K562 (cell line): ENCODE data around the gene LIN7A. TPM values are rescaled to one million over a fixed set of nuclear protein-coding genes. Genes with fewer than 3 reads are reported as not detected.

Experiments
- ATAC-seq: fragments of 200-7000 bp; cut with Tn5 transposase; 3 replicates; pipeline ENCODE4 v1.9.1; 2020; ENCODE audit warnings: moderate library complexity
- BruUV-seq: library from RNA; stranded (reverse); fragments of 400-500 nt; replicated peaks from 2 replicates; lab custom pipeline; 2021; lab: Mats Ljungman, UMichigan
- CTCF ChIA-PET: fragments of 300-600 bp; formaldehyde crosslinking; extraction: SDS; loops from one replicate; lab custom pipeline; 2021; ENCODE audit warnings: low intra/inter-chr PET ratio; lab: Yijun Ruan, JAX
- POLR2A ChIA-PET: fragments of 300-600, 350-650 bp; sonication (Branson Sonifier 250); formaldehyde crosslinking; extraction: SDS; loops from one replicate; lab custom pipeline; 2021; ENCODE audit warnings: antibody characterized with exemption, inconsistent platforms; lab: Yijun Ruan, JAX
- DNase-seq, 4 experiments: peaks; one replicate each; pipeline versions ENCODE4 v3.0.0 to v3.0.0-alpha.2; 2011 to 2018; ENCODE audit warnings: low spot score in 3 of 4, mixed read lengths in 3 of 4; ENCODE audit errors: extremely low read depth in 1 of 4
- FAIRE-seq: peaks from 2 replicates; lab custom pipeline; 2011; peaks lifted over from hg19 to GRCh38; lab: Jason Lieb, UNC
- H2AFZ ChIP-seq: 2 replicates; pipeline ENCODE4 v1.6.0; 2011; ENCODE audit warnings: low read depth, low read length, control low read depth, inconsistent platforms
- H3K27ac ChIP-seq: fragments of 200-600 bp; 3 replicates; pipeline ENCODE4 v1.8.0; 2011; ENCODE audit warnings: low read depth, mild to moderate bottlenecking, control low read depth, inconsistent platforms, low read length, moderate library complexity, mixed read lengths; ENCODE audit errors: extremely low read depth
- H3K27me3 ChIP-seq, 2 experiments: fragments of 300-600 bp in 1 of 2; 2 replicates in 1 of 2; 3 replicates in 1 of 2; pipeline versions ENCODE4 v1.6.0 to v1.8.0; 2011; ENCODE audit warnings: inconsistent platforms in 2 of 2, low read length in 2 of 2, mild to moderate bottlenecking in 1 of 2, mixed read lengths in 1 of 2, moderate library complexity in 1 of 2; ENCODE audit not compliant: control insufficient read depth in 2 of 2, insufficient read depth in 2 of 2
- H3K36me3 ChIP-seq: fragments of 300-600 bp; 3 replicates; pipeline ENCODE4 v1.8.0; 2011; ENCODE audit warnings: mild to moderate bottlenecking, low read length, inconsistent platforms; ENCODE audit not compliant: control insufficient read depth, insufficient read depth
- H3K4me1 ChIP-seq, 2 experiments: fragments of 200-600 bp in 1 of 2; replicated peaks in 1 of 2; 2 replicates in 1 of 2; 3 replicates in 1 of 2; pipeline versions ENCODE4 v1.5.1 to v1.8.0; 2011; ENCODE audit warnings: inconsistent platforms in 2 of 2, low read length in 2 of 2, mild to moderate bottlenecking in 1 of 2, mixed read lengths in 1 of 2, moderate library complexity in 1 of 2; ENCODE audit not compliant: control insufficient read depth in 2 of 2, insufficient read depth in 2 of 2
- H3K4me2 ChIP-seq: 2 replicates; pipeline ENCODE4 v1.6.1; 2011; ENCODE audit warnings: low read length, control low read depth, inconsistent platforms, mixed read lengths; ENCODE audit not compliant: insufficient read depth
- H3K4me3 ChIP-seq: fragments of 200-600 bp; sonication (generic), shearing (Covaris generic); 2 replicates; pipeline ENCODE4 v1.5.1; 2016; ENCODE audit warnings: control low read depth, inconsistent platforms
- H3K79me2 ChIP-seq: fragments of 200-600 bp; 3 replicates; pipeline ENCODE4 v1.8.0; 2011; ENCODE audit warnings: low read length, inconsistent platforms; ENCODE audit not compliant: control insufficient read depth, insufficient read depth
- H3K9ac ChIP-seq, 2 experiments: 2 replicates each; pipeline versions ENCODE4 v1.6.0 to v1.6.1; 2011; ENCODE audit warnings: low read depth in 2 of 2, low read length in 2 of 2, control low read depth in 1 of 2, inconsistent platforms in 1 of 2, mild to moderate bottlenecking in 1 of 2, mixed read lengths in 1 of 2; ENCODE audit not compliant: insufficient read depth in 1 of 2
- H3K9me1 ChIP-seq: one replicate; pipeline ENCODE4 v1.6.0; 2011; ENCODE audit warnings: inconsistent platforms, mild to moderate bottlenecking, low read length, moderate library complexity; ENCODE audit not compliant: control insufficient read depth, insufficient read depth
- H3K9me3 ChIP-seq: replicated peaks from 2 replicates; pipeline ENCODE4 v1.5.1; 2011; ENCODE audit warnings: low read depth, low read length, inconsistent platforms; ENCODE audit not compliant: control insufficient read depth, insufficient read depth
- H4K20me1 ChIP-seq: replicated peaks from 2 replicates; pipeline ENCODE4 v1.6.1; 2011; ENCODE audit warnings: low read length, inconsistent platforms, mixed read lengths; ENCODE audit not compliant: control insufficient read depth, insufficient read depth
- KLF1 ChIP-seq: fragments of 450-650 bp; IDR thresholded peaks from 2 replicates; pipeline ENCODE4 v1.6.1; 2016; ENCODE audit warnings: missing genetic modification characterization, missing compliant biosample characterization
- NELFE ChIP-seq: IDR thresholded peaks from 2 replicates; pipeline ENCODE4 v1.6.1; 2011; ENCODE audit warnings: mild to moderate bottlenecking; ENCODE audit not compliant: insufficient read depth, insufficient read length
- PHB2 ChIP-seq: fragments of 450-650 bp; IDR thresholded peaks from 2 replicates; pipeline ENCODE4 v1.6.1; 2017; ENCODE audit warnings: low read depth
- ZBED1 ChIP-seq: IDR thresholded peaks from 2 replicates; pipeline ENCODE4 v1.6.1; 2014
- ZNF232 ChIP-seq: sonication (generic); formaldehyde crosslinking; IDR thresholded peaks from 2 replicates; pipeline ENCODE4 v1.8.0; 2022; ENCODE audit warnings: mild to moderate bottlenecking, missing genetic modification reagents
- WGBS: fragments of 100-300 bp; shearing (Covaris generic); methylation state at CpG from one replicate; pipeline ENCODE4 v1.1.6; 2016; ENCODE audit warnings: low coverage, mixed read lengths; ENCODE audit not compliant: insufficient coverage; ENCODE audit errors: missing lambda C conversion rate; 5-methylcytosine and 5-hydroxymethylcytosine counted together
- in situ Hi-C: fragments of 300-500 bp; cut with MboI; formaldehyde crosslinking; loops from 4 replicates; pipeline ENCODE4 v1.15.0; 2018; ENCODE audit warnings: inconsistent platforms, mixed read lengths
- intact Hi-C: fragments of 100-400 bp; cut with micrococcal nuclease; formaldehyde crosslinking; loops from 2 replicates; pipeline ENCODE4 v1.14.2; 2022
- polyA plus RNA-seq, 8 experiments: library from polyadenylated mRNA; depleted of rRNA in 4 of 8; stranded (reverse) in 5 of 8; unstranded in 3 of 8; fragments of >200 nt; fragmentation: Nextera tagmentation in 2 of 8; fragmentation: Illumina TruSeq in 1 of 8; extraction: Ambion mirVana in 2 of 8; extraction: Trizol in 1 of 8; gene quantifications; 2 replicates each; pipeline versions ENCODE4 v1.2.1 to v1.2.3, GENCODE V29; 2011 to 2014; ENCODE audit warnings: inconsistent platforms in 1 of 8, missing spikeins in 1 of 8
- total RNA-seq, 7 experiments: library from RNA; depleted of rRNA in 6 of 7; stranded (reverse); fragments of >200 nt in 6 of 7; fragmentation: Illumina TruSeq in 2 of 7; extraction: Trizol in 2 of 7; gene quantifications; 2 replicates each; pipeline versions ENCODE4 v1.2.1 to v1.2.3, GENCODE V29; 2011 to 2021; ENCODE audit warnings: low replicate concordance in 1 of 7
- TF ChIP-seq, protein P1 (sequence below), 2 experiments: fragments of 450-650 bp in 1 of 2; sonication (generic) in 1 of 2; formaldehyde crosslinking; conservative IDR thresholded peaks; 2 replicates each; pipeline versions ENCODE4 v1.4.0 to v1.8.1; 2020 to 2022; ENCODE audit warnings: mild to moderate bottlenecking in 1 of 2, missing genetic modification reagents in 1 of 2
- TF ChIP-seq, protein P2 (sequence below), 2 experiments: fragments of 450-650 bp; formaldehyde crosslinking in 1 of 2; IDR thresholded peaks; 2 replicates each; pipeline versions ENCODE4 v1.4.0 to v1.6.1; 2014 to 2020; ENCODE audit warnings: mild to moderate bottlenecking in 2 of 2, borderline replicate concordance in 1 of 2, low read depth in 1 of 2
- TF ChIP-seq, protein P3 (sequence below): fragments of 450-650 bp; IDR thresholded peaks from 2 replicates; pipeline ENCODE4 v1.6.1; 2016; ENCODE audit warnings: missing biosample characterization, missing genetic modification characterization
- TF ChIP-seq, protein P4 (sequence below), 3 experiments: IDR thresholded peaks in 2 of 3; conservative IDR thresholded peaks in 1 of 3; 2 replicates each; pipeline ENCODE4 v1.5.1; 2011 to 2012; ENCODE audit warnings: low read length in 3 of 3, mild to moderate bottlenecking in 3 of 3, control low read depth in 2 of 3, improper control_type of control experiment in 1 of 3, inconsistent platforms in 1 of 3, low read depth in 1 of 3, mixed read lengths in 1 of 3, moderate library complexity in 1 of 3; ENCODE audit not compliant: insufficient read depth in 2 of 3

The LIN7A gene
- total and polyA plus RNA-seq, 9 of the 15 experiments (the other 6 are each of a cell fraction or from before 2014, with no cell fraction given): not detected

DNA sequence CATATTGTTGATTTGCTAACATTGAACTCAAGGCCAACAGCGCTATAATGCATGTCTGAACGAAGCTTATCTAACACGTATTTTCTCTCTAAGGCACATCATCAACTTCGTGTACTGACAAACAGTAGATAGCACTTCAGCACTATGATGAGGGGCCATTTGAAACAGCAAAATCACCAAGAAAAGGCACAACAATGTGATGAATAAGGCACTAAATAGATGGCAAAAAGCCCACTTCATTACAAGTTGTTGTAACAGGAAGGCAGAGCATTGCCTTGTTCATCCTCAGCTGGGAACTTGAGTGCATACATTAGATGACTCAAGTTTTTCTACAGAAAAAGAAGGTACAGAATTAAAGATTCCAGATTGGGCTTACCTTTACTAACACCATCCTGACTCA is 75.2 kb downstream of the LIN7A start:
- BruUV-seq: no TSS peak
- no peak for ATAC-seq
- H3K9me3 ChIP-seq: no peaks in the 10 kb centered on the region
- no peaks in the 10 kb centered on the region for H3K36me3 ChIP-seq
- FAIRE-seq: no peak
- no peak overlapping the region for H3K9ac ChIP-seq
- WGBS: 2% methylated on average over 4 of the region's 4 CpGs
- no peak overlapping the region for H3K4me2 ChIP-seq
- no peak for DNase-seq
- no peaks in the 10 kb centered on the region for H4K20me1 ChIP-seq
- in situ Hi-C loops (no loop called here), intact Hi-C loops (no loop called here)
- no peak overlapping the region for H3K27ac ChIP-seq
- H3K4me3 ChIP-seq: no peak overlapping the region
- CTCF ChIA-PET: no interaction called here
- no peaks in the 10 kb centered on the region for H3K27me3 ChIP-seq
- H3K79me2 ChIP-seq: no peaks in the 10 kb centered on the region
- H3K4me1 ChIP-seq: no peaks in the 10 kb centered on the region
- no peak overlapping the region for H2AFZ ChIP-seq
- POLR2A ChIA-PET: no interaction called here
- no peaks in the 10 kb centered on the region for H3K9me1 ChIP-seq
- TF ChIP-seq, protein P1, sequence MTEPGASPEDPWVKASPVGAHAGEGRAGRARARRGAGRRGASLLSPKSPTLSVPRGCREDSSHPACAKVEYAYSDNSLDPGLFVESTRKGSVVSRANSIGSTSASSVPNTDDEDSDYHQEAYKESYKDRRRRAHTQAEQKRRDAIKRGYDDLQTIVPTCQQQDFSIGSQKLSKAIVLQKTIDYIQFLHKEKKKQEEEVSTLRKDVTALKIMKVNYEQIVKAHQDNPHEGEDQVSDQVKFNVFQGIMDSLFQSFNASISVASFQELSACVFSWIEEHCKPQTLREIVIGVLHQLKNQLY (CRISPR knock-in tag; conservative IDR thresholded peaks at IDR 0.05): no peak
- TF ChIP-seq NELFE (no peak), ZBED1 (no peak), ZNF232 (CRISPR knock-in tag) (no peak), KLF1 (tag) (no peak), PHB2 (no peak)
- TF ChIP-seq, protein P2, sequence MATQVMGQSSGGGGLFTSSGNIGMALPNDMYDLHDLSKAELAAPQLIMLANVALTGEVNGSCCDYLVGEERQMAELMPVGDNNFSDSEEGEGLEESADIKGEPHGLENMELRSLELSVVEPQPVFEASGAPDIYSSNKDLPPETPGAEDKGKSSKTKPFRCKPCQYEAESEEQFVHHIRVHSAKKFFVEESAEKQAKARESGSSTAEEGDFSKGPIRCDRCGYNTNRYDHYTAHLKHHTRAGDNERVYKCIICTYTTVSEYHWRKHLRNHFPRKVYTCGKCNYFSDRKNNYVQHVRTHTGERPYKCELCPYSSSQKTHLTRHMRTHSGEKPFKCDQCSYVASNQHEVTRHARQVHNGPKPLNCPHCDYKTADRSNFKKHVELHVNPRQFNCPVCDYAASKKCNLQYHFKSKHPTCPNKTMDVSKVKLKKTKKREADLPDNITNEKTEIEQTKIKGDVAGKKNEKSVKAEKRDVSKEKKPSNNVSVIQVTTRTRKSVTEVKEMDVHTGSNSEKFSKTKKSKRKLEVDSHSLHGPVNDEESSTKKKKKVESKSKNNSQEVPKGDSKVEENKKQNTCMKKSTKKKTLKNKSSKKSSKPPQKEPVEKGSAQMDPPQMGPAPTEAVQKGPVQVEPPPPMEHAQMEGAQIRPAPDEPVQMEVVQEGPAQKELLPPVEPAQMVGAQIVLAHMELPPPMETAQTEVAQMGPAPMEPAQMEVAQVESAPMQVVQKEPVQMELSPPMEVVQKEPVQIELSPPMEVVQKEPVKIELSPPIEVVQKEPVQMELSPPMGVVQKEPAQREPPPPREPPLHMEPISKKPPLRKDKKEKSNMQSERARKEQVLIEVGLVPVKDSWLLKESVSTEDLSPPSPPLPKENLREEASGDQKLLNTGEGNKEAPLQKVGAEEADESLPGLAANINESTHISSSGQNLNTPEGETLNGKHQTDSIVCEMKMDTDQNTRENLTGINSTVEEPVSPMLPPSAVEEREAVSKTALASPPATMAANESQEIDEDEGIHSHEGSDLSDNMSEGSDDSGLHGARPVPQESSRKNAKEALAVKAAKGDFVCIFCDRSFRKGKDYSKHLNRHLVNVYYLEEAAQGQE (IDR thresholded peaks at IDR 0.05; ENCODE audit: borderline replicate concordance): no peak
- TF ChIP-seq, protein P2 (CRISPR knock-in tag; IDR thresholded peaks at IDR 0.05; ENCODE audit: low read depth): no peak
- TF ChIP-seq, protein P3, sequence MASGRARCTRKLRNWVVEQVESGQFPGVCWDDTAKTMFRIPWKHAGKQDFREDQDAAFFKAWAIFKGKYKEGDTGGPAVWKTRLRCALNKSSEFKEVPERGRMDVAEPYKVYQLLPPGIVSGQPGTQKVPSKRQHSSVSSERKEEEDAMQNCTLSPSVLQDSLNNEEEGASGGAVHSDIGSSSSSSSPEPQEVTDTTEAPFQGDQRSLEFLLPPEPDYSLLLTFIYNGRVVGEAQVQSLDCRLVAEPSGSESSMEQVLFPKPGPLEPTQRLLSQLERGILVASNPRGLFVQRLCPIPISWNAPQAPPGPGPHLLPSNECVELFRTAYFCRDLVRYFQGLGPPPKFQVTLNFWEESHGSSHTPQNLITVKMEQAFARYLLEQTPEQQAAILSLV: no peak
- TF ChIP-seq, protein P4, sequence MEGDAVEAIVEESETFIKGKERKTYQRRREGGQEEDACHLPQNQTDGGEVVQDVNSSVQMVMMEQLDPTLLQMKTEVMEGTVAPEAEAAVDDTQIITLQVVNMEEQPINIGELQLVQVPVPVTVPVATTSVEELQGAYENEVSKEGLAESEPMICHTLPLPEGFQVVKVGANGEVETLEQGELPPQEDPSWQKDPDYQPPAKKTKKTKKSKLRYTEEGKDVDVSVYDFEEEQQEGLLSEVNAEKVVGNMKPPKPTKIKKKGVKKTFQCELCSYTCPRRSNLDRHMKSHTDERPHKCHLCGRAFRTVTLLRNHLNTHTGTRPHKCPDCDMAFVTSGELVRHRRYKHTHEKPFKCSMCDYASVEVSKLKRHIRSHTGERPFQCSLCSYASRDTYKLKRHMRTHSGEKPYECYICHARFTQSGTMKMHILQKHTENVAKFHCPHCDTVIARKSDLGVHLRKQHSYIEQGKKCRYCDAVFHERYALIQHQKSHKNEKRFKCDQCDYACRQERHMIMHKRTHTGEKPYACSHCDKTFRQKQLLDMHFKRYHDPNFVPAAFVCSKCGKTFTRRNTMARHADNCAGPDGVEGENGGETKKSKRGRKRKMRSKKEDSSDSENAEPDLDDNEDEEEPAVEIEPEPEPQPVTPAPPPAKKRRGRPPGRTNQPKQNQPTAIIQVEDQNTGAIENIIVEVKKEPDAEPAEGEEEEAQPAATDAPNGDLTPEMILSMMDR (IDR thresholded peaks at IDR 0.05 in 2 of 3, conservative IDR thresholded peaks at IDR 0.05 in 1 of 3; ENCODE audit: insufficient read depth in 2 of 3, low read depth in 1 of 3, low read length in 3 of 3): no peak
